Activated effector memory CD4-positive, alpha-beta T cell treated with Interleukin-2 at 50 U/mL for 16 hours (primary cell): ENCODE results near the gene ABCA8.

Source experiments
- DNase-seq: peaks from one replicate; pipeline ENCODE4 v3.0.0-alpha.2; 2020

The ABCA8 gene

DNA sequence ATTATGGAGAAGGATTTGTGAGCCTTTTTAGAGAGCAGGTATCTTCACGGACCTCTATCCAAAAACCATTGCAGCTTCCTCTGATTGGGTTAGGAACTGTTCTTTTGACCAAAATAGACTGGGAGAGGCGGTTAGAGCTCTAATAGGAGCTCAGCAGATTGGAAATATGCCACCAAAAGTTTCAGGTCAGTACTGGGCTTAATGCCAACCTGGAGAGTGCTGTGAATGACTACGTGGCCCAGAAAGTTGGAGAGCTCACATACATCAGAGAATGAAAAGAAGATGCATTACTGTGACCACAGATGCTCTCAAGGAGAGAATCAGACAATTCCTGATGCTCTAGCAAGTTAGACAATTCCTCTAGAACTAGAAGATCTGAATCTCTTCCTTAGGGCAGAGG lies 86.5 kb downstream of the ABCA8 start:
- no peak for DNase-seq

DNA sequence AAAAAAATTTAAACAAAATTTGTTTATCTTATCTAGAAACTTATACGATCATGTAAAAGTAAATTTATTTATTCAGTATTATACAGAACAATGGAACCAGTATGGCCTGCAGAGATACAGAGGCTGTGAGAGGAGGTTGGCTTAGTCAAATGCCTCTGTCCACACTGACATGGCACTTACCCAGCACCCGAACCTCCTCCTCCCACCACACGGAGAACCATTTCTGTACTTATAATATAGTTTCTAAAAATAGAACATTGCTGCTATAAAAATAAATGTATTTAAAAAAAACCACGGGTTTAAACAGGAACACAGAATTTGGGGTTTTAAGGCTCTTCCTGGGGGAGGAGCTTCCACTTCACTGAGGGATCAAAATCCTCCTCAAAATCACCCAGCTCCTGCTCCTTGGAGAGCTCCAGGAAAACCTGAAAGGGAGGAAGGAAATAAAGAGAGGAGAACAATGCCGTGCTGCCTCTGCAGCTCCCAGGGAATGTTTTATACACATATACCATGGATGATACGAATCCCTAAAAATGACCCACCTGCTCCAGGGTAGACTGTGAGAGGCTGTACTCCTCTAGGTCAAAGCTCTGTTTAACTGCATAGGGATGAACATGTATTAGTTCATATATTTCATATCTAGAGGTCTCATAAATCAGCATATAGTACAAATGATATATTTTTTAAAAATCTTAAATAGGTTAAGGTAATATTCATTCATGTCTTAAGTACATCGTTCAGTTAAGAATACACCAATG lies 87.3 kb downstream of the ABCA8 start:
- no peak for DNase-seq

DNA sequence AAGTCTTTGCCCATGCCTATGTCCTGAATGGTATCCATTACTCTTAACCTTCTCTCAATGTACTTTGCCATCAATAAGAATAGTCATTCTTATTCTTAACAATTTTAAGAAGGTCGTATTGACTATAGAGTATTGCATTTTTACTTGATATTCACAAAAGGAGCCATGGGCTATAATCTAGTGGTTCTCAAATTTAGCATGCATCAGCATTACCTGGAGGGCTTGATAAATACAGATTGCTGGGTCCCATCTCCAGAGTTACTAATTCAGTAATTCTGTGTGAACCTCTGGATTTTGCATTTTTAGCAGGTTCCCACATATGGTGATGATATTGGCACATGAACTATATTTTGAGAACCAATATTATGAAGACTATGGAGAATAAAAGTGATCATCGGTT lies 89.6 kb downstream of the ABCA8 start:
- no peak for DNase-seq

DNA sequence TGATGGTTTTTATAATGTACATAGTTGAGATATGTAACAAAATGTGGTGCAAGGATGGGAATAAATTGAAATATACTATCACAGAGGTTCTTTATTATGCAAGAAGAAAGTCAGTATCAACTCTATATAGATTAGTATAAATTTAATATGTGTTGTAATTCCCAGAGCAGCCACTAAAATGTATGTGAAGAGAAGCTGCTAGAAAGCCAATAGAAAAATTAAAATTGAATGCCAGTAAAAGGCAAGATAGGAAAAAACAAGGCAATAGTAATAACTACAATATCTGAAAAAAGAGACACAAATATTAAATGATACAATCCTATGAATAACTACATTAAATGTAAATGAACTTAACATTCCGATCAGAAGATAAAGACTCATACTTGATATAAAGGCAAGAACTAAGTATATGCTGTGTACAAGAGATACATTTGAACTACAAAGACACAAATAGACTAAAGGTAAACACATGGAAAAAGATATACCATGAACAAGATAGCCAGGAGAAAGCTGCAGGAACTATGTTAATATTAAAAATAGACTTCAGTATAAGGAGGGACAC lies 92.0 kb downstream of the ABCA8 start:
- DNase-seq, result no peak

DNA sequence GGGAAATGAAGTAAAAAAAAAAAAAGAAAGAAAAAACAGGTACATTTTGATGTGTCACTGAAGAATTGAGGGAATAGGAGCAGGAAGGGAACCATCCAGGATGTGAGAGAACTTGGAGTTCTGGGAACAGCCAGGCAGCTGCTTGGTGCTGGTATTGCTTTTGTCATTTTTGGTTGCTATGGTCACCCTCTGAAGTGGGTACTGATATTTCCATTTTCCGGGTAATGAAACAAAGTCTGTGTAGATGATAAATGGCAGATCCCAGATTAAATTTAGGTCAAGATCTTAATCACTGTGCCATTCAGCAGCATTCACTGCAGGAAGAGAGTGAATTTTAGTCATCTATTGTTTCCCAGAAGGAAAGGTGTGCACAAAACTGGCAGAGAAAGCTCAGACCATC lies 93.6 kb downstream of the ABCA8 start:
- no peak for DNase-seq

DNA sequence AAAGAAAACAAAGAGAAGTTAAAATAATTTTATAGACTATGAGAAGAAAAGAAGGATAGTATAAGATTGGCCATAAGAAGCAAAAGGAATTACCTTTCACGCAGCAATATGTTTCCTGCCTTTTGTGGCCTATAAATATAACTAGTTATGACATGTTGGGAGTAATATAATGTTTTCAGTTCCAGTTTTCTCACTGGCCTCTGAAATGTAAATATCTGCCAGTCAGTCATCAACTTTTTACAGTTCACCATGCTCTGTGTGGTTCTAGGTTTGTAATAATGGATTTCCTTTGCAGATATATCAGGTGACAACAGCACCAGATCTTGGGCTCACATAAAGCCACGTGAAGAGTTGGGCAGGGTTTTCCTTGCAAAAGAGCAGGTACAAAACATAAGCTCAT lies 94.3 kb downstream of the ABCA8 start:
- DNase-seq, result no peak

DNA sequence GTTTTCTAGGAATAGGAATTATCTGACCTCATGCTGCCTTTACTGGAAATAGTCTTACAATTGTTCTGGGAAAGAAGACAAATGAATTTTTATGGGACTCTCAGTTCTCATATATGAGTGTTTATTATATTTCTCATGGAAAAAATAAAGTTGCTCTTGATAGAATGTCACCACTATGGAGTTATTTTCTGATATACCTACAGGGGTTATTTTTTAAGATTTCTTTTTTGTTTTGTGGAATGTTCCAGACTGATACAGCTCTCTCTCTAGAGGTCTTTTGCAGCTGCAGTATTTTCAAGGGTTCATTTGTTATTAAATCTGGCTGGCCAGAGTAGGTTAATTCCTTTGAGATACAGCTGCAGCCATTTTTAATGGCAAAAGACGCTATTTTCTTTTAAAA lies 100.7 kb downstream of the ABCA8 start:
- no peak for DNase-seq

DNA sequence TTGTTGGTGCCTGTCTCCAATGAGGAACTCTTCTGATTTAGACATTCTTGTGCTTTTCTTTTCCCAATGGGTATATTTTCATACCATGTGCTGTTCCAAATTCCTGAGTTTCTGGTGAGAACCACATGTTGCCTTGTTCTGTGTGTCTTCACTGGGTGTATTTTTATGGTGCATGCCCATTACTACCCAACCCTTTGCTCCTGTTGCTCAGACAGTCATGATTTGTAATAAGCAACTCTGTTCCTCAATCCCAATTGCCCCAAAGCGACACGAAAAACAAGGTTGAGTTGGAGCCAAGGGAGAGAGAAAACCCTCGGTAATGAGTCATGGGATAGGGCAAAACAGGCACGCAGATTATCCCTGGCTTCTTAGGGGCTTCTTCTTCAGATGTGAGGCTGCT lies 101.8 kb downstream of the ABCA8 start:
- DNase-seq, result no peak

DNA sequence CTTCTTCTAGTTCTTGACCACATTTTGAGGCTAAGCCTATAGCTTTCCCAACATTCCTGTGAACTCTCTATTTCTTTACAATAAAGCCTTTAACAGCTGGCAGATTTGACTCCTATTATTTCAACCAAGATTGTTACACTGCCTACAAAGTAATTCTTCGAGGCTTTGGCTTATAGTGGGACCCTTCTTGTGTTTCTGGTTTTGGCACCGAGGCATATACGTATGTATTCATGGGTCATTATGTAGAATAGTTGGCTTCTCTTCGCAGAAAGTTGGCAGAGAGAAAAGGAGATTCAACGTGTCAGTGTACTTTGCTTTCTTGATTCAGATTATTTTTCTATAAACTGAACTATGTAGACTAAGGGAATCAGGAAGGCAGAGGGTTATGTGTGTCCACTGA lies 102.2 kb downstream of the ABCA8 start:
- no peak for DNase-seq

DNA sequence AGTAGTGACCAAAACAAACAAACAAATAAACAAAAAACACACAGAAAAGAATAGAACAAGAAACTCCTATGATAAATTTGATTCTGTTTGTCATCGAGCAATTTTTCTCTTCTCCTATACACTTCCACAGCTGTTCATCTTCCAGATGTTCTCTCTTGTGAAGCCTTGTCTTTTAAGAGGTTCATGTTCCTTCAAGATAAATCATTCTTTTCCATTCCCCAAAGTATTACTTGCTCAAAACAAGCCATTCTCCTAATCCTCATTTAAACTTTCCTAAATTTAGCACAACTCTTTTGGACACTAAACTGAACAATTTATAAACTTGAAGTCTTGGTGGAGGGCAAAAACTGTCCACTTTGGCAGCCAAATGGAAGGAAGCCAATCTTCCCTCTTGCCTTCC lies 103.3 kb downstream of the ABCA8 start:
- no peak for DNase-seq

DNA sequence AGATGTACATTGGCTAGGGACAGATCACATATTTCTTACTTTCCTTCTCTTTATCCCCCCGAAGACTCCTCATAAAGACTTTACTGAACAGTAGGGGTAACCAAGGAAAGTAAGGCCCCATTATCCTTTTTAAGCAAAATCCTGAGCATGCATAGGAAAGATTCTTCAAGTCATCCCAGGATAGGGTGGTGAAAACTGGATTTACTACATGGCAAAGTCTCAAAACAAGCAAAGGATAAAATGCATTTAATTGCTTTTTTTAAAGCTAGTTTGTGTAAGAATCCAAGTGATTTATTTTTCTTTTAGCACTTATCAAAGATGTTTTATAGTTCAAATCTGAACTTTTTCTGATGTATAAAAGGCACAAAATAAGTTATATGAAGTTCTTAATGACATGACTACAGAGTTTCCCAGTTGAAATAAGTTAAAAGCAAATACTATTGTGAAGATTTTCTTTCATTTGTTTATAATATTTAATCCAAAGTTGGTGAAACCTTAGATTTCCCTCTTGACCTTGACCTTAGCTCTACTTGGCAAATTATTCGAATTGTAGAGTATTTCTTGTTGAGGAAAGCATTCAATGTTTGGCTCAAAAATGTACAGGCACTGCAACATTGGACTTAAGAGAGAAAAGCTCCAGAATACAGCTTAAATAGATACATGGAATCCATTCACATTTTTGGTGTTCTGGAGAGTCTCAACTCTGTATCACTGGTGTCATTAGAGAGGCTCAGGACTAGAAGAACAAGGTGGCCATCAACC lies 104.3 kb downstream of the ABCA8 start:
- DNase-seq, result no peak

DNA sequence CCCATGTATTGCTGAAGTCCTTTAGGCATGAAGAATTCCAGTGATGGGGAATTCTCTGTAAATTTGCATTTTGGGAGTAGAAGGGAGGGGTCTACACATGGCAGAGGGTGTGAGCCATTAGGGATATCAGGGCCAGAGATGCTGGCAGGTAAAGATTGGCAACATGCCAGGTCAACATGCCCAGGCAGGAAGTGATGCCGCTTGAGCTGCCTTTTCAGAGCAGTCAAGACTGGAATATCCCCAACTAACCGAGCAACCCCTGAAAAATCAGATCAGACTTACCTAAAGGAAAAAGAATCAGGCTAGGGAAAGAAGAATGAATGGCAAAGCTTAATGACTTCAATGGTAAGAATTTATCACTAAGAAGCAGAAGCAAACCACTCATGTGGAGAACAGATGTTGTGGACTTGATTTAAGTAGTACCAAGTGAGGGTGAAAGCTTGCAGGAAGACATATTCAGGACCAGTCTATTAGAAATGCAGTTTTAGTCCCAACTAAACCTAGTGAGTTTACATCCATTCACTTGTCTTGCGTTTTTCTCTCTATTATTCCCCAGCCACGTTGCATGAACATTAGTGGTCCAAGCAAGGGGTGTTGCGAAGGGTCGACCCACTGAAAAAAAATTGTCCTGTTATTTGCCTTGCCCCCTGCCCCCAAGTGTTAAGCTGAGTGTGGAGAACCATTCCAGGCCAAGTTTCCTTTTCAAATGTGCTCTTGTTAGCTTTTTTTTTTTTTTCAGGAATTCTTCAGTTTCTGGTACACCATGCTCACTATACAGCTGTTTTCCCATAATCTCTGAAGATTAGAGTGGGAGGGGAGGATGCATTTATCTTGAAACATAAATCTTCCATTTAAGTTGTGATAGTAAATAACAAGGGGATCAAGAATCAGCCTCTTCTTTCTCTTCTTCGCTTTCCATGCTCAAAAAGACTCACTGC lies 105.2 kb downstream of the ABCA8 start:
- DNase-seq, result no peak

DNA sequence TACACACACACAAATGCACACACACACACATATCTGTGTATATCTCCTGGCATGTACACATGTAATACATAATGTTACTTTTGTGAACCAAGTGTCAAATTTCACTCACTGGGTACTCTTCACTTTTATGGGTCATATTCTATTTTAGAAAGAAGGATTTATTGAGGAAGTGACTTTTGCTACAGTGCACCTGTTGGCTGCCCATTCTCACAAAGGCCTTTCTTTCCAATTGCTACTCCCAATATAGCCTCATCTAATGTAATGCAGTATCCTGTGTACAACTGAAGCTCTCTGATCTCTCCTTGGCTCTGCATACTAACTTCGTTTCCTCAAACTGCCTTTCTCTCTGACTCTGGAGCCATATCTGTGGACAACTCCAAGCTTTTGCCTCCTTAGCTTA lies 107.5 kb downstream of the ABCA8 start:
- DNase-seq, result no peak

DNA sequence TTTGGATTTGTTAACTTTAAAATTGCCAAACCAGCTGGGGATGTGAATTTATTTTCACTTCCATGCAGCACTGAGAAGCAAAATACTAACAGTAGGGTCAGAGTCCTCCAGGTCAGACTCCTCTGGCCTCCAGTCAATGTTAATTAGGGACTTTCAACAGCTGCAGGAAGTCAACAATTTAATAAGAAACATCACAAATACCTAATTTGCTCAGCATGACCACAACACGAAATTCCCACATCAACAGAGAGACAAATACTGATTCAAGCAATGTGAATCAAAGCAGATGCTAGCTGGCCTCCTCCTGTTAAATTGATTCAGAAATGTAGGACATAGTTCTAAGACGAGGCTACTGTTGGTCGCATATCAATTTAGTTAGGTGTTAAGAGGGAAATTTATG lies 111.7 kb downstream of the ABCA8 start:
- DNase-seq, result no peak

DNA sequence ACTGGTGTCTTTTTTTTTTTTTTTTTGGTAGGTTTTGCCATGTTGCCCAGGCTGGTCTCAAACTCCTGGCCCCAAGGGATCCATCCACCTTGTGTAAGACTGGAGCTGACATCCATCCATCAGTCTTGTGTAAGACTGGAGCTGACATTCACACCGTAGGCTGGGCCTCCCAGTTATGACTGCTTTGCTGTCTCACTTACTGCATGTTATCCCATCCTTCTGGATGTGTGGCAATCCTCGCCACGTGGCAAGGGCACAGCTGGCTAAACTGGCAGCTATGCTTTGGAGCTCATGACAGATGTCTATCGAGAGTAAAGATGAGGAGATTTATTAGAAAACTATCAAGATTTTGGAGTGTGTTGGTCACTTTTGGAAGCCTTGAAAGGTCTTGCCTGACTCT lies 115.1 kb downstream of the ABCA8 start:
- DNase-seq, result no peak

DNA sequence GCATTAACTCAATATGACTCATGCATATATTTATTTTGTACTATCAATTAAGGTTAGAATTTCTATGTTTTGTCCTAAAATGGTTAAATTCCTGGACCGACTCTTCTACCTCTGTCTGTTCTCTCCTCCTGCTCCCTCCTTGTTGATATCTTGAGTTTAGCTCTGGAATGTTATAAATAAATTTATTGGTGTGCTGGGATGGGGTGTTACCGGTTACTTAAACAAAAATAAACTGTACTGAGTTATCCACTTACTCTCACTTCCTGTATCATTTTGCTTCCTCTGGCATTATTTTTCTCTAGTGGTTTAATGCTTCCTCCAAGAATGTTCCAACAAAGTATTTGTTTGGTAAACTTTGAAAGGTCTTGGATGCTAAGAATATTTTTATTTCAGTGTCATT lies 120.1 kb downstream of the ABCA8 start:
- DNase-seq, result no peak

DNA sequence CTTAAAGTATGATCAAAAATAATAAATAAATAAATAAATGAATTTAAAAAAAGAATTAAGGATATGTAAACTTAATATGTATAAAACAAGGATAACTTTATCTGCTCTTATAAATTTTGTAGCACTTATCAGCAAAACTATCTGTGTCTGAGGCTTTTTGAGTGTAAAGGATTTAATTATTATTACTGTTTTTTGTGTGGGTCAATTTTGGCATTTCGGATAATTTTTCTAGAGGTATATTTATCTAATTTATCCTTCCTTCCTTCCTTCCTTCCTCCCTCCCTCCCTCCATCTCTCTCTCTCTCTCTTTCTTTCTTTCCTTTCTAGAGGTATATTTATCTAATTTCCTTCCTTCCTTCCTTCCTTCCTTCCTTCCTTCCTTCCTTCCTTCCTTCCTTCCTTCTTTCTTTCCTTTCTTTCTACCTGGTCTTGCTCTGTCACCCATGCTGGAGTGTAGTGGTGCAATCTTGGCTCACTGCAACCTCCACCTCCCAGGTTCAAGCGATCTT lies 120.8 kb downstream of the ABCA8 start:
- DNase-seq, result no peak

DNA sequence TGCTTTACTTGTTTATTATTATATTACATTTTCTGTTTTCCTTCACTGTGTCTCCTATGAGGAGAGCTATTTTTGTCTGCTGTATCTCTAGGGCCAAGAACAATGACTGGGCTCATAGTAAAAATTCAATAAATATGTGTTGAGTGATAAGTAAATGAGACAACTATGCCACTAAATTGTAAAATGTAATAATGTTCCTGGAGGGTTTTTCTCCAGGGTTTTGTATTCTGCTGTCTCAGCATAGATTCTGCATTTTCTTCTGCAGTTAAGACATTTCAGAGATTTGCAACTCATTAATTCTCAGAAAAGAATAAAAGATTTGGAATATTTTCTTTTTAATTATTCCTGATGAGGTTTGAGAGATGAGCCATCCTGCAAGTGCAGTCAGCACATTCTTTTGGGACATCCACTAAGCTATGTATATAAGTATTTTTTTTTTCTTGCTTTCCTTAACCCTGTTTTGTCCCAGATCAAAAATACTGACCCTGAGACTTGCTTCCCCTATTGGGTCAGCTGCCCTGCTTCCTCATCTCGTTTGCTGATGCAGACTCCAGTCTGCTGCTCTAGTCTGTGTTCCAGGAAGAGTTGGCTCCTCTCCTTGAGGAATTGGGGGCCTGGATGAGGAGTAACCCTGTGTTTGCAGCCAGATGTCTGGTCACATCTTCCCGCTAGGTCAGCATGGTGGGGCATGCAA lies 122.9 kb downstream of the ABCA8 start:
- no peak for DNase-seq

DNA sequence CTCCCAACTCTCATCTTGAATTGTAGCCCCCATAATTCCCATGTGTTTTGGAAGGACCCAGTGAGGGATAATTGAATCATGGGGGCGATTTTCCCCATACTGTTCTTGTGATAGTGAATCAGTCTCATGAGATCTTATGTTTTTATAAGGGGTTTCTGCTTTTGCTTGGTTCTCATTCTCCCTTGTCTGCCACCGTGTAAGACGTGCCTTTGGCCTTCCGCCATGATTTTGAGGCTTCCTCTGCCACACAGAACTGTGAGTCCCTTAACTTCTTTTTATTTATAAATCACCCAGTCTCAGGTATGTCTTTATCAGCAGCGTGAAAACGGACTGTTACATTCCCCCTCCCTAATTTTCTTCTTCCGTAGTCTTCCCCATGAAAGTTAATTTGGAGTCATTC lies 124.0 kb downstream of the ABCA8 start:
- DNase-seq, result no peak

DNA sequence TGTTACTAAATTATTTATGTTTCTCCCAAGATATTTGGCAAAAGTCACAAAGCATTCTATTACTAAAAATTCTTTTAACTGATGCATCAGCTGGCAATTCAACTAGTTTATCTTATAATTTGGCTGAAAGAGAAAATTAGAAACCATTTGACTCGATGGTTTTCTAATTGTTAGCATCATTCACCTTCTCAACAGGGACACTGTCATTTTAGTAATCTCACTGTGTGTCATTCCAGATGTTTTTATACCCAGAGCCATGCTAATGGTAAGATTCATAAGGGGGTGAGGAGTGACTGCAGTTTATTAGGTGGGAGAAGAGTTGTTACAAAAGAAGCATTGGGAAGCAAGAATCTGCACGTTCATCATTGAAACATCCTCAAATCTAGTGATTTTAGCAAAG lies 124.9 kb downstream of the ABCA8 start:
- no peak for DNase-seq

DNA sequence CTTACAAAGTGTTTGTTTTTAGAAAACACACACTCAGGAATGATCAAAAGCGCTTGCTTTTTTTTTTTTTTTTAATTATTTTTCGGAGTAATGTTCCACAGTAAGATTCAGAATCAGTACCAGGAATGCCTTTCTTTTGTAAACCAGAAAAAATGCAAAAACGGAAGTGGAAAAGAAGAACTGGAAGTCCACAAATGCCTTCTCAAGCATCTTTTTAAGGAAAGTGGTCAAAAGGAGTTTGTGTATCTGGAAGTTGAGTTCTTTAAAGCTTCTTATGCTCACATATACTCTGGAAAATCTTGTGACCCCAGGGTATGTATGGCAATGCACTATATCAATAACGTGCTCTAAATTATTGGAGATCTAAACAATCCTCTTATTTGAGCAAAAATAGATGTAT lies 126.0 kb downstream of the ABCA8 start:
- no peak for DNase-seq

DNA sequence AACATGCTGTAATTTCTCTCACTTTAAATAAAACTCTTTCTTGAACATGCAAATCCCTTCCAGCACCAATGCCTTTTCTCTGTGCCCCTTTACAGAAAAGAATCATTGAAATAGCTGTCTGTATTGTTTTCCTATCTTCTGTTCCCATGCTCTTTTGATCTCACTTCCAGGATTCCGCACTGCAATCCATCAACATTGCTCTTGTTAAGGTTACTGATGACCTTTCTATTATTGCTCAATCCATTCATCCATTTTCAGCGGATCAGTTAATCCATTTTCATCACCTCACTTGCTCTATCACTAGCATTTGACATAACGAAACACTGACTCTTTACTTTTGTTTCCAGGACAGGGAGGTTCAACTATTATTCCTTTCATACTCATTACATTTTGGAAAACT lies 130.5 kb downstream of the ABCA8 start:
- DNase-seq, result no peak
